K562 (cell line): ENCODE data around the gene MCM6. TPM values are rescaled to one million over a fixed set of nuclear protein-coding genes. Genes with fewer than 3 reads are reported as not detected.

ENCODE experiments used
- ATAC-seq: fragments of 200-7000 bp; cut with Tn5 transposase; 3 replicates; pipeline ENCODE4 v1.9.1; 2020; ENCODE audit warnings: moderate library complexity
- BruUV-seq: library from RNA; stranded (reverse); fragments of 400-500 nt; replicated peaks from 2 replicates; lab custom pipeline; 2021; lab: Mats Ljungman, UMichigan
- CTCF ChIA-PET: fragments of 300-600 bp; formaldehyde crosslinking; extraction: SDS; loops from one replicate; lab custom pipeline; 2021; ENCODE audit warnings: low intra/inter-chr PET ratio; lab: Yijun Ruan, JAX
- POLR2A ChIA-PET: fragments of 300-600, 350-650 bp; sonication (Branson Sonifier 250); formaldehyde crosslinking; extraction: SDS; loops from one replicate; lab custom pipeline; 2021; ENCODE audit warnings: antibody characterized with exemption, inconsistent platforms; lab: Yijun Ruan, JAX
- DNase-seq, 4 experiments: peaks; one replicate each; pipeline versions ENCODE4 v3.0.0 to v3.0.0-alpha.2; 2011 to 2018; ENCODE audit warnings: low spot score in 3 of 4, mixed read lengths in 3 of 4; ENCODE audit errors: extremely low read depth in 1 of 4
- FAIRE-seq: peaks from 2 replicates; lab custom pipeline; 2011; peaks lifted over from hg19 to GRCh38; lab: Jason Lieb, UNC
- H2AFZ ChIP-seq: 2 replicates; pipeline ENCODE4 v1.6.0; 2011; ENCODE audit warnings: low read depth, low read length, control low read depth, inconsistent platforms
- H3K27ac ChIP-seq: fragments of 200-600 bp; 3 replicates; pipeline ENCODE4 v1.8.0; 2011; ENCODE audit warnings: low read depth, mild to moderate bottlenecking, control low read depth, inconsistent platforms, low read length, moderate library complexity, mixed read lengths; ENCODE audit errors: extremely low read depth
- H3K27me3 ChIP-seq, 2 experiments: fragments of 300-600 bp in 1 of 2; 2 replicates in 1 of 2; 3 replicates in 1 of 2; pipeline versions ENCODE4 v1.6.0 to v1.8.0; 2011; ENCODE audit warnings: inconsistent platforms in 2 of 2, low read length in 2 of 2, mild to moderate bottlenecking in 1 of 2, mixed read lengths in 1 of 2, moderate library complexity in 1 of 2; ENCODE audit not compliant: control insufficient read depth in 2 of 2, insufficient read depth in 2 of 2
- H3K36me3 ChIP-seq: fragments of 300-600 bp; 3 replicates; pipeline ENCODE4 v1.8.0; 2011; ENCODE audit warnings: mild to moderate bottlenecking, low read length, inconsistent platforms; ENCODE audit not compliant: control insufficient read depth, insufficient read depth
- H3K4me1 ChIP-seq, 2 experiments: fragments of 200-600 bp in 1 of 2; replicated peaks in 1 of 2; 2 replicates in 1 of 2; 3 replicates in 1 of 2; pipeline versions ENCODE4 v1.5.1 to v1.8.0; 2011; ENCODE audit warnings: inconsistent platforms in 2 of 2, low read length in 2 of 2, mild to moderate bottlenecking in 1 of 2, mixed read lengths in 1 of 2, moderate library complexity in 1 of 2; ENCODE audit not compliant: control insufficient read depth in 2 of 2, insufficient read depth in 2 of 2
- H3K4me2 ChIP-seq: 2 replicates; pipeline ENCODE4 v1.6.1; 2011; ENCODE audit warnings: low read length, control low read depth, inconsistent platforms, mixed read lengths; ENCODE audit not compliant: insufficient read depth
- H3K4me3 ChIP-seq: fragments of 200-600 bp; sonication (generic), shearing (Covaris generic); 2 replicates; pipeline ENCODE4 v1.5.1; 2016; ENCODE audit warnings: control low read depth, inconsistent platforms
- H3K79me2 ChIP-seq: fragments of 200-600 bp; 3 replicates; pipeline ENCODE4 v1.8.0; 2011; ENCODE audit warnings: low read length, inconsistent platforms; ENCODE audit not compliant: control insufficient read depth, insufficient read depth
- H3K9ac ChIP-seq, 2 experiments: 2 replicates each; pipeline versions ENCODE4 v1.6.0 to v1.6.1; 2011; ENCODE audit warnings: low read depth in 2 of 2, low read length in 2 of 2, control low read depth in 1 of 2, inconsistent platforms in 1 of 2, mild to moderate bottlenecking in 1 of 2, mixed read lengths in 1 of 2; ENCODE audit not compliant: insufficient read depth in 1 of 2
- H3K9me1 ChIP-seq: one replicate; pipeline ENCODE4 v1.6.0; 2011; ENCODE audit warnings: inconsistent platforms, mild to moderate bottlenecking, low read length, moderate library complexity; ENCODE audit not compliant: control insufficient read depth, insufficient read depth
- H3K9me3 ChIP-seq: replicated peaks from 2 replicates; pipeline ENCODE4 v1.5.1; 2011; ENCODE audit warnings: low read depth, low read length, inconsistent platforms; ENCODE audit not compliant: control insufficient read depth, insufficient read depth
- H4K20me1 ChIP-seq: replicated peaks from 2 replicates; pipeline ENCODE4 v1.6.1; 2011; ENCODE audit warnings: low read length, inconsistent platforms, mixed read lengths; ENCODE audit not compliant: control insufficient read depth, insufficient read depth
- ARID3A ChIP-seq: IDR thresholded peaks from 2 replicates; pipeline ENCODE4 v1.6.1; 2012; ENCODE audit warnings: low read depth, low read length, improper control_type of control experiment, borderline replicate concordance
- CHD2 ChIP-seq: IDR thresholded peaks from 2 replicates; pipeline ENCODE4 v1.6.1; 2011; ENCODE audit warnings: low read depth, low read length
- FOXJ3 ChIP-seq: sonication (generic); formaldehyde crosslinking; IDR thresholded peaks from 2 replicates; pipeline ENCODE4 v1.4.0; 2020; ENCODE audit warnings: mild to moderate bottlenecking, missing genetic modification reagents
- HCFC1 ChIP-seq: IDR thresholded peaks from 2 replicates; pipeline ENCODE4 v1.6.1; 2012; ENCODE audit warnings: low read depth, low read length, improper control_type of control experiment
- KDM1A ChIP-seq, 2 experiments: fragments of 450-650 bp; IDR thresholded peaks; 2 replicates each; pipeline ENCODE4 v1.6.1; 2016; ENCODE audit warnings: mild to moderate bottlenecking in 2 of 2
- KHSRP ChIP-seq: fragments of 450-650 bp; IDR thresholded peaks from 2 replicates; pipeline ENCODE4 v1.6.1; 2017
- MAFG ChIP-seq: fragments of 450-650 bp; conservative IDR thresholded peaks from 2 replicates; pipeline ENCODE4 v1.6.1; 2016; ENCODE audit warnings: missing genetic modification characterization, missing compliant biosample characterization
- MXI1 ChIP-seq: IDR thresholded peaks from 2 replicates; pipeline ENCODE4 v1.6.1; 2011; ENCODE audit warnings: low read depth, mild to moderate bottlenecking, improper control_type of control experiment, low read length
- PCBP2 ChIP-seq: fragments of 200-400 bp; formaldehyde crosslinking; IDR thresholded peaks from 2 replicates; pipeline ENCODE4 v1.6.1; 2018; ENCODE audit warnings: low read length, low read depth, mild to moderate bottlenecking, moderate library complexity; ENCODE audit not compliant: poor library complexity, severe bottlenecking
- PHF8 ChIP-seq: fragments of 200-600 bp; sonication (generic); IDR thresholded peaks from 2 replicates; pipeline ENCODE4 v1.6.1; 2012; ENCODE audit warnings: mixed run types, mild to moderate bottlenecking, inconsistent platforms, low read length, moderate library complexity, borderline replicate concordance
- POLR2G ChIP-seq: fragments of 200-400 bp; formaldehyde crosslinking; IDR thresholded peaks from 2 replicates; pipeline ENCODE4 v1.6.1; 2017; ENCODE audit warnings: low read depth, mild to moderate bottlenecking, antibody characterized with exemption, low read length, moderate library complexity
- SLC30A9 ChIP-seq: fragments of 250-450 bp; sonication (Bioruptor Pico); IDR thresholded peaks from 2 replicates; pipeline ENCODE4 v1.8.0; 2022; ENCODE audit warnings: mild to moderate bottlenecking, moderate library complexity
- ZEB2 ChIP-seq: fragments of 450-650 bp; IDR thresholded peaks from 2 replicates; pipeline ENCODE4 v1.6.1; 2016
- ZNF121 ChIP-seq: sonication (generic); formaldehyde crosslinking; conservative IDR thresholded peaks from 2 replicates; pipeline ENCODE4 v1.8.0; 2022; ENCODE audit warnings: missing genetic modification reagents
- ZNF239 ChIP-seq: fragments of 250-450 bp; sonication (Bioruptor Pico); IDR thresholded peaks from 2 replicates; pipeline ENCODE4 v1.4.0; 2020; ENCODE audit warnings: mild to moderate bottlenecking
- ZNF316 ChIP-seq: fragments of 450-650 bp; IDR thresholded peaks from 2 replicates; pipeline ENCODE4 v1.6.1; 2016
- ZNF445 ChIP-seq: fragments of 250-450 bp; sonication (Bioruptor Pico); IDR thresholded peaks from 2 replicates; pipeline ENCODE4 v1.4.0; 2020; ENCODE audit warnings: low read depth, mild to moderate bottlenecking, moderate library complexity
- ZNF77 ChIP-seq: fragments of 250-450 bp; sonication (Bioruptor Pico); IDR thresholded peaks from 2 replicates; pipeline ENCODE4 v1.5.0; 2020
- WGBS: fragments of 100-300 bp; shearing (Covaris generic); methylation state at CpG from one replicate; pipeline ENCODE4 v1.1.6; 2016; ENCODE audit warnings: low coverage, mixed read lengths; ENCODE audit not compliant: insufficient coverage; ENCODE audit errors: missing lambda C conversion rate; 5-methylcytosine and 5-hydroxymethylcytosine counted together
- in situ Hi-C: fragments of 300-500 bp; cut with MboI; formaldehyde crosslinking; loops from 4 replicates; pipeline ENCODE4 v1.15.0; 2018; ENCODE audit warnings: inconsistent platforms, mixed read lengths
- intact Hi-C: fragments of 100-400 bp; cut with micrococcal nuclease; formaldehyde crosslinking; loops from 2 replicates; pipeline ENCODE4 v1.14.2; 2022
- polyA plus RNA-seq, 8 experiments: library from polyadenylated mRNA; depleted of rRNA in 4 of 8; stranded (reverse) in 5 of 8; unstranded in 3 of 8; fragments of >200 nt; fragmentation: Nextera tagmentation in 2 of 8; fragmentation: Illumina TruSeq in 1 of 8; extraction: Ambion mirVana in 2 of 8; extraction: Trizol in 1 of 8; gene quantifications; 2 replicates each; pipeline versions ENCODE4 v1.2.1 to v1.2.3, GENCODE V29; 2011 to 2014; ENCODE audit warnings: inconsistent platforms in 1 of 8, missing spikeins in 1 of 8
- total RNA-seq, 7 experiments: library from RNA; depleted of rRNA in 6 of 7; stranded (reverse); fragments of >200 nt in 6 of 7; fragmentation: Illumina TruSeq in 2 of 7; extraction: Trizol in 2 of 7; gene quantifications; 2 replicates each; pipeline versions ENCODE4 v1.2.1 to v1.2.3, GENCODE V29; 2011 to 2021; ENCODE audit warnings: low replicate concordance in 1 of 7

Gene MCM6
- total and polyA plus RNA-seq, 9 of the 15 experiments (the other 6 are each of a cell fraction or from before 2014, with no cell fraction given): 42.6 to 133 (median 82.4) TPM

- POLR2A ChIA-PET: interaction anchor here (1.9 kb wide), 1 partner anchor 10 kb away, joined by 6 read pairs; no protein-coding TSS in a partner anchor
These were observed 31.8 kb downstream of the MCM6 start for GRCh38 chr2:135844301-135844895.

DNA sequence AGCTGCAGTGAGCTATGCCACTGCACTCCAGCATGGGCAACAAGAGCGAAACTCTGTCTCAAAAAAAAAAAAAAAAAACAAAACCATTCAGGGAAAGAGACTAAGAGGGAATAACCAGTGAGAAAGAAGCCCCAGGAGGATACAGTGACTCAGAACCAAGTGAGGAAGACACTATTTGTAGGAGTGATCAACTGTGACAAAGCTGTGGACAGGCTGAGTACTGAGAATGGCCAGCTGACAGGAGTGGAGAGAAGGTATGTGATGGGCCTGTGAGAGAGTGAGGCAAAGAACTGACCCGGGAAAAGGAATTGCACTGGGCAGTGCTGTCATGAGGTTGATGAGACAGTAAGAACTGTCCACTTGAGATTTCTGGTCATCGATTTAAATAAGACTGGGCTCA lies 32.6 kb downstream of the MCM6 start:
- no peak for FAIRE-seq
- 96% methylated on average over 2 of the region's 3 CpGs for WGBS
- intact Hi-C loops: no loop called here
- TF ChIP-seq MXI1 (no peak), PHF8 (0 out of 2 replicates have a peak, but pooled peaks have one; percentile 3), ZEB2 (no peak), ZNF239 (CRISPR knock-in tag) (no peak), KHSRP (no peak), ARID3A (no peak)
- no peaks in the 10 kb centered on the region for H3K27me3 ChIP-seq
- no peak overlapping the region for H3K4me2 ChIP-seq
- H2AFZ ChIP-seq: no peak overlapping the region
- H3K36me3 ChIP-seq: peaks cover 84% of the 10 kb centered on the region
- no peak overlapping the region for H3K4me3 ChIP-seq
- H3K4me1 ChIP-seq: no peaks in the 10 kb centered on the region
- no peaks in the 10 kb centered on the region for H3K9me3 ChIP-seq
- no peaks in the 10 kb centered on the region for H4K20me1 ChIP-seq
- ATAC-seq: no peak
- ChIA-PET POLR2A (interaction anchor here (1.9 kb wide), 1 partner anchor 11 kb away, joined by 6 read pairs; no protein-coding TSS in a partner anchor), CTCF (no interaction called here)
- no TSS peak for BruUV-seq
- H3K27ac ChIP-seq: no peak overlapping the region
- in situ Hi-C loops: no loop called here
- no peak overlapping the region for H3K9ac ChIP-seq
- no peaks in the 10 kb centered on the region for H3K79me2 ChIP-seq
- no peak for DNase-seq
- H3K9me1 ChIP-seq: peaks cover 5% of the 10 kb centered on the region

More at GRCh38 chr2:135844301-135844895, 31.8 kb downstream of the MCM6 start:
- H3K36me3 ChIP-seq: peaks cover 91% of the 10 kb centered on the region
- DNase-seq (no peak), FAIRE-seq (peak; percentile 62), ATAC-seq (no peak)
- no peaks in the 10 kb centered on the region for H3K27me3 ChIP-seq
- no peak for TF ChIP-seq ZNF445
- peak; percentile 54 for TF ChIP-seq ZNF316
- TF ChIP-seq HCFC1: no peak
- TF ChIP-seq KDM1A (IDR thresholded peaks at IDR 0.05): no peak
- TF ChIP-seq POLR2G: no peak
- no peak for TF ChIP-seq ZNF77
- TF ChIP-seq CHD2: no peak
- no peak for TF ChIP-seq PCBP2
- TF ChIP-seq SLC30A9 (CRISPR knock-in tag): no peak
- 0 out of 2 replicates have a peak, but pooled peaks have one; percentile 17 for TF ChIP-seq MAFG (tag)
- TF ChIP-seq ZNF121 (CRISPR knock-in tag): no peak
- no peak for TF ChIP-seq FOXJ3 (CRISPR knock-in tag)
- BruUV-seq: no TSS peak
- intact Hi-C loops (no loop called here), in situ Hi-C loops (no loop called here)
- CTCF ChIA-PET: no interaction called here
- H3K4me1 ChIP-seq: no peaks in the 10 kb centered on the region
- no peak overlapping the region for H2AFZ ChIP-seq
- peaks cover 5% of the 10 kb centered on the region for H3K9me1 ChIP-seq
- 83% methylated on average over 12 of the region's 12 CpGs for WGBS
- no peaks in the 10 kb centered on the region for H4K20me1 ChIP-seq
- no peaks in the 10 kb centered on the region for H3K79me2 ChIP-seq
- H3K27ac ChIP-seq: no peak overlapping the region
- no peaks in the 10 kb centered on the region for H3K9me3 ChIP-seq
- H3K4me2 ChIP-seq: no peak overlapping the region
- no peak overlapping the region for H3K9ac ChIP-seq
- no peak overlapping the region for H3K4me3 ChIP-seq
